DMS153 treated with DMSO at 0.1 percent for 48 hours (cell line): ENCODE data around the gene AMPD2.
"Not testable (repeated sequence)": the region's sequence is repeated elsewhere in the genome, so short reads cannot be mapped to it uniquely, and the experiment has no call there.

ENCODE experiments used
- DNase-seq: peaks from one replicate; lab custom pipeline; 2025; ENCODE audit not compliant: unreplicated experiment; lab: John Stamatoyannopoulos, UW

The AMPD2 gene

GRCh38 chr1:109649491-109649914 is 29.9 kb downstream of the AMPD2 start:
- no peak for DNase-seq

DNA sequence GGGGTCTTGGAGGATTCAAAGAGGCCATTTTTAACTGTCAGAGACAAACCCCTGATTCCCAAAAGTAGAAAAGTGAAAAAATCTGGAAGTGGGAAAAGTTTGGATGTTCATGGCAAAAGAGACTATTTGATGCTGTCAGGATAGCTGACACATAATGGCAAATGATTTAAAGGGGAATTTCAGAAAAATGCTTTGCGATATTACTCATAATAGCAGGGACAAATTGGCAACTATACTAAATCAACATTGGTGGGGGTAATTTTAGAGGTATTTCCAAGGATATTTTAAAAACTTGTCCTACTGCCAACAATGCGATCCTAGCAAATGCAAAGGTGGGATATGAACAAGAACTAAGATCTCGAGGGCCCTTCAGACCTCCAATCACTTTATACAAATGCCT is 31.0 kb downstream of the AMPD2 start:
- no peak for DNase-seq

- DNase-seq, result no peak
Observed at GRCh38 chr1:109652402-109652801, 32.8 kb downstream of the AMPD2 start.

GRCh38 chr1:109653306-109653705 is 33.7 kb downstream of the AMPD2 start:
- no peak for DNase-seq

GRCh38 chr1:109654519-109654918 is 34.9 kb downstream of the AMPD2 start:
- no peak for DNase-seq

DNA sequence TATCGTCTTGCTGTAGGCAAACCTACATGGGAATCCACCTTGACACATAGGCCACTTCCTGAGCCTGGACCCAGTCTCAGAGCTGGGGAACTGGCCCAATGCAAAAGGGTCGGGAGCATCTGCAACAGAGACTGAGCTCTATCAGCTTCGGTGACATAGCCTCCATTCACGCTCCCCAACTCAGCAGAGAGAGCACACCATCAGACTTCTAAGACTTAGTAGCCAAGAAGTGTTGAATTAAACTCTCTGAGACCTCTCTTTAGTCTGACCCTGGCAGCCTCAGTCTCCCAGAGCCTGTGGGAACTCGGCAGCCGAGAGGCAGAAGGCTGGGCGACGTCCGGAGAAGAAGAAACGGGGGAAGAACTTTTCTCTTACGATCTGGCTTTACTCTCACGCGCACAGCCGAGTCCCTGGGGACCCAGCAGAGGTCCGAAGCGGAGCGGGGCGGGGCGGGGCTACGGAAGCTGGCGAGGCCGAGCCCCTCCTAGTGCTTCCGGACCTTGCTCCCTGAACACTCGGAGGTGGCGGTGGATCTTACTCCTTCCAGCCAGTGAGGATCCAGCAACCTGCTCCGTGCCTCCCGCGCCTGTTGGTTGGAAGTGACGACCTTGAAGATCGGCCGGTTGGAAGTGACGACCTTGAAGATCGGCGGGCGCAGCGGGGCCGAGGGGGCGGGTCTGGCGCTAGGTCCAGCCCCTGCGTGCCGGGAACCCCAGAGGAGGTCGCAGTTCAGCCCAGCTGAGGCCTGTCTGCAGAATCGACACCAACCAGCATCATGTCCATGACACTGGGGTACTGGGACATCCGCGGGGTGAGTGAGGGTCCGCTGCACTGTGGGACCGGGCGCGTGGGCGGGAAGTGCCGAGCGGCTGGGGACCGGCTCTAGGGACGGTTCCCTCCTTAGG is 36.2 kb downstream of the AMPD2 start, which contains the start of gene GSTM4:
Gene GSTM4 (plus strand): TSS at position 485 of the 905 bp plus-strand sequence. CDS start 291 bp downstream, at position 776.
- DNase-seq, result peak; percentile 38

DNA sequence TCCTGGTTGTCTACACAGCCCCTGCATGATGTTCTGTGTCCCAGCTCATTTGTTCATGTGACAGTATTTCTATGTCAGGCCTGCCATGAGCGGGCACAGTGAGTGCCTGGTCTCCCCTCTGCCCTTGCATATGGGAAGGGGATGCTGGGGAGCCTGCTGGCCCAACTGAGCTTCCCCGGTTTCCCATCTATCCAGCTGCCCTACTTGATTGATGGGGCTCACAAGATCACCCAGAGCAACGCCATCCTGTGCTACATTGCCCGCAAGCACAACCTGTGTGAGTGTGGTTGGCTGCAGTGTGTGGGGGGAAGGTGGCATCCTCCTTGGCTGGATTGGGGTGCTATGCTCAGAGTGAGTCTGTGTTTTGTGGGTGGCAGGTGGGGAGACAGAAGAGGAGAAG is 37.8 kb downstream of the AMPD2 start:
- no peak for DNase-seq

- DNase-seq, result no peak
Observed at GRCh38 chr1:109657970-109658369, 38.3 kb downstream of the AMPD2 start.

- DNase-seq, result no peak
Observed at GRCh38 chr1:109658533-109659042, 39.0 kb downstream of the AMPD2 start.

DNA sequence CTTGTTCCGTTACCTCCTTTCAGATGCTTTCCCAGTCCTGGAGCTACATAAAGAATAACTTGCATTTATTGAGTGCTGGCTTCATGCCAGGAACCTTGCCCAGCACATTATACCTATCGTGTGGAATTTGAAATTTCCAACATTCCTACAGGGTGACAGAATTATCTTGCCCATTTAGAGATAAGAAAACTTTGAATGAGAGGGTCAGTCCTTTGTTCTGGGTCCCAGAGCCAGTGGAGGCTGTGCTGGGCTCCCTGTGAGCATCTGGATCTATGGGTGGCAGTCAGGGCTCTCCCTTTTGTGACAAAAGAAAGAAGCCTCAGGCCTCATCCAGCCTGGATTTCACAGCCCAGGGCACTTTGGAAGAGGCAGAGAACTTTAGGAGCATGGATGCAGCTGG is 39.5 kb downstream of the AMPD2 start:
- DNase-seq, result no peak

- no peak for DNase-seq
Observed at GRCh38 chr1:109659997-109660690, 40.5 kb downstream of the AMPD2 start.

DNA sequence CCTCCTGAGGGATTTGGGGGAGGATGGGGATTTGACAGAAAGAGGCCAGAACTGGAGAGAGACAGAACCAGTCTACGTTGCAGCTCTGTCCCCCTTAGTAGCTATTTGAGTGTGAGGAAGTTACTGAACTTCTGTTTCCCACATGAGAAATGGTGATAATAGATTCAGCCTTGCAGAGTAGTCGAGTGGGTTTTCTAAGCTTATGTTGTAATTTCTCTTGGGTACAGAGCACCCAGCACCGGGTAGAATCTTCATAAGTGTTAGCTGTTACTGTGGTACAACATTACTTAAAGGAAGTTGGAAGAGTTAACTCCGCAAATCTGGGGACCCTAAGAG is 41.0 kb downstream of the AMPD2 start:
- not testable (repeated sequence) for DNase-seq

DNA sequence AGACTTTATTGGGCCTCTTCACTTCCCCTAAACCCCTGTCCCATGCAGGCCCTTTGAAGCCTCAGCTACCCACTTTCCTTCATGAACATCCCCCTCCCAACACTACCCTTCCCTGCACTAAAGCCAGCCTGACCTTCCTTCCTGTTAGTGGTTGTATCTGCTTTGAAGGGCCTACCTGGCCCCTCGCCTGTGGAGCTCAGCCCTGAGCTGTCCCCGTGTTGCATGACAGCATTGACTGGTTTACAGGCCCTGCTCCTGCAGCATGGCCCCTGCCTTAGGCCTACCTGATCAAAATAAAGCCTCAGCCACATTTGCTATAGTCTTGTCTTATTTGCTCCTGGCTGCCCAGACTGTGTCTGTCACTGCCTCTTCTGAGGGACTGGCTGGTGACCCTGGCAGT is 41.8 kb downstream of the AMPD2 start:
- no peak for DNase-seq

GRCh38 chr1:109664671-109665070 is 45.0 kb downstream of the AMPD2 start:
- no peak for DNase-seq

- DNase-seq, result no peak
Observed at GRCh38 chr1:109667452-109668122, 48.0 kb downstream of the AMPD2 start, which contains the start of gene GSTM2. Gene GSTM2 (plus strand): TSS chr1:109668057. CDS start chr1:109668116, 59 bp downstream.

DNA sequence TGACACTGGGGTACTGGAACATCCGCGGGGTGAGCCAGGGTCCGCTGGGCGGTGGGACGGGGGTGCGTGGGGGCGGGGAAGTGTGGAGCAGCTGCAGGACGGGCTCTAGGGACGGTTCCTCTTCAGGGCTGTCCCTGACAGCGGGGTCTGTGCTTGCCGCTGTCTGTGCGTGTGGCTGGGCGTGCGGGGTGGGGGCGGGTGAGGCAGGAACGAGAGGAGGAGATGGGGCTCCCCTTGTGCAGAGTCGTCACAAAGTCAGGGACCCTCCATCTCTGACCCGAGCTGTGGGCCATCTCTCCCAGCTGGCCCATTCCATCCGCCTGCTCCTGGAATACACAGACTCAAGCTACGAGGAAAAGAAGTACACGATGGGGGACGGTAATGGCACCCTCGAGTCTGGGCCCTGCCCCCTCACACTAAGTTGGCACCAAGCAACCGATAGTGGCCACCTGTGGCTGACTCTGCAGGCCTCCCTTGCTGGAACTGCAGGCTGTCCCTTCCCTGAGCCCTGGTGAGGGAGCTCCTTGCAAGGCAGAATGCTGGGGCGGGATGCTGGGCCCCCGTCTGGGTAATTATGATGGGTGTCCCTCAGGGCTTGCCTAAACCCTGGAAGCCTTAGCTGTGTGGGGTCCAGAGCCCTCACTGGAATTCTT is 48.6 kb downstream of the AMPD2 start:
- no peak for DNase-seq

- DNase-seq, result no peak
Observed at GRCh38 chr1:109669246-109669948, 49.8 kb downstream of the AMPD2 start.

DNA sequence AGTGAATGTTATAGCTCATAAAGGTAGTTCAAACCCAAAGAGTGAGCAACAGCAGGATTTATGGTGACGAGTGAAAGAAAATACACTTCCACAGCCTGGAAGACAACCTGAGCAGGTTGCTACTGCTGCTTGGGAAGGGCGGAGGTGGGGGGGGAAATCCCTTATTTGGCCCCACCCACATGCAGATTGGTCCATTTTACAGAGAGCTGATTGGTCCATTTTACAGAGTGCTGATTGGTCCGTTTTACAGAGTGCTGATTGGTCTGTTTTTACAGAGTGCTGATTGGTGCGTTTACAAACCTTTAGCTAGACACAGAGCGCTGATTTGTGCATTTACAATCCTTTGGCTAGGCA is 50.3 kb downstream of the AMPD2 start:
- DNase-seq, result not testable (repeated sequence)

GRCh38 chr1:109671067-109671466 is 51.4 kb downstream of the AMPD2 start:
- DNase-seq, result no peak

DNA sequence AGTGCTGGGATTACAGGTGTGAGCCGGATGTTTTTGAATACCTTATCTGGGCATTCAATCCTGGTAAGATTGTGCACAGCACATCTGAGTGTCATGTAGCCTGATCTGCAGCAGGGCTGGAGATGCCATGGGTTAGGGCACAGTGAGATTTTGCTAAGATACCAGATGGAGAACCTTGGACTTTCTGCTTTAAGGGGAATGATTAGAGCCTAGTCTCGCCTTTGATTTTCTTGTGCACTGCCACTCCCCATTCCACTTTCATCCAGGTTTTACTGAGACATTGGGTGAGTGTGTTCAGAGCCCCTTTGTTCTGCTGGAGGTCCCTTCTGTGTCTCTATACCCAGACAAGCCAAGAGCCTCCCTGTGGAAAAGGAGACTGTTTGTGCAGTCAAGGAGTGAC is 54.2 kb downstream of the AMPD2 start:
- not testable (repeated sequence) for DNase-seq
